Activated CD8-positive, alpha-beta T cell treated with anti-CD3 and anti-CD28 coated beads, Interleukin-2, amount 10 ng/mL, durations not matched to agents 7 days and 5 days (primary cell): ENCODE results near the gene UGDH. TPM values are rescaled to one million over a fixed set of nuclear protein-coding genes. Genes with fewer than 3 reads are reported as not detected.
A peak's percentile ranks its signal among the peaks of the same experiment; 100 is the strongest.
"Not testable (repeated sequence)": the region's sequence is repeated elsewhere in the genome, so short reads cannot be mapped to it uniquely, and the experiment has no call there.

Source experiments
- ATAC-seq: fragments of 150-1000 bp; cut with Tn5 transposase; one replicate; pipeline ENCODE4 v1.10.0; 2021; ENCODE audit warnings: moderate library complexity
- CTCF ChIA-PET: fragments of 350-600 bp; sonication (Branson Sonifier 250); formaldehyde crosslinking; loops from one replicate; lab custom pipeline; 2021; ENCODE audit warnings: antibody characterized with exemption; lab: Charles Lee
- POLR2A ChIA-PET: fragments of 350-600 bp; sonication (Branson Sonifier 250); formaldehyde crosslinking; loops from one replicate; lab custom pipeline; 2021; ENCODE audit warnings: antibody characterized with exemption; lab: Charles Lee
- DNase-seq: peaks from one replicate; pipeline ENCODE4 v3.0.0-alpha.2; 2020
- H3K27ac Mint-ChIP-seq: one replicate; pipeline ENCODE4 v1.8.0; 2021; ENCODE audit warnings: mild to moderate bottlenecking, mixed read lengths
- H3K27me3 Mint-ChIP-seq: one replicate; pipeline ENCODE4 v1.8.0; 2021; ENCODE audit warnings: low read depth, mixed read lengths
- H3K36me3 Mint-ChIP-seq: one replicate; pipeline ENCODE4 v1.8.0; 2021; ENCODE audit warnings: low read depth, mixed read lengths
- H3K4me1 Mint-ChIP-seq: one replicate; pipeline ENCODE4 v1.8.0; 2021; ENCODE audit warnings: low read depth, mixed read lengths
- H3K4me3 Mint-ChIP-seq: one replicate; pipeline ENCODE4 v1.8.0; 2021; ENCODE audit warnings: mild to moderate bottlenecking, mixed read lengths
- H3K9me3 Mint-ChIP-seq: one replicate; pipeline ENCODE4 v1.8.0; 2022; ENCODE audit warnings: mixed read lengths; ENCODE audit not compliant: insufficient read depth
- total RNA-seq, 2 experiments: library from RNA; stranded (reverse); gene quantifications; one replicate each; pipeline ENCODE4 v1.2.3, GENCODE V29; 2021

Gene UGDH
- total RNA-seq, 2 experiments from 2014 or later, result 11.1 to 11.7 TPM

DNA sequence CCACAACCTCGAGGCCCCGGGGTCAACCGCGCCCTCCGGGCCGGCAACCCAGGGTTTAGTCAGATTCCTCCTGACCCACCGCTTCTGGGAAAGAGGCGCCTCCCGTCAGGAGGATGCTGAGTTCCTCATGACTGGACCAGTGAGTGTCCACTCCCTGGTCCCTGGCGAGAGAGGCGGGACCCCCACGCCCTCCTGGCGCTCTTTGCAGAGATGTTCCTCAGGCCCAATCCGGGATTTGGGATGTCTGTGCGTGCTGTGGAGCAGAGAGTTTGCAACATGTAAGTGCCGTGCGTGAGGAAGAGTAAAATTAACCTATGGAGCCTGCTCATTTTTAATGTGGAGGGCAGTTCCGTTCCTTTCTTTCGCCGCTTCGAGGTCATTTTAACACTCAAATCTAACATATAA is 824 bp upstream of the UGDH start:
- H3K27ac Mint-ChIP-seq, result peak overlapping the region; percentile 81
- peak overlapping the region; percentile 98 for H3K4me3 Mint-ChIP-seq
- H3K4me1 Mint-ChIP-seq, result peaks cover 20% of the 10 kb centered on the region
- no peak for ATAC-seq
- DNase-seq, result no peak
- peaks cover 2% of the 10 kb centered on the region for H3K27me3 Mint-ChIP-seq
- POLR2A ChIA-PET, result interaction anchor here (1.1 kb wide), 1 partner anchor 109 kb away, joined by 3 read pairs; no protein-coding TSS in a partner anchor
- peaks cover 20% of the 10 kb centered on the region for H3K36me3 Mint-ChIP-seq
- peaks cover 18% of the 10 kb centered on the region for H3K9me3 Mint-ChIP-seq
- CTCF ChIA-PET, result no interaction called here

DNA sequence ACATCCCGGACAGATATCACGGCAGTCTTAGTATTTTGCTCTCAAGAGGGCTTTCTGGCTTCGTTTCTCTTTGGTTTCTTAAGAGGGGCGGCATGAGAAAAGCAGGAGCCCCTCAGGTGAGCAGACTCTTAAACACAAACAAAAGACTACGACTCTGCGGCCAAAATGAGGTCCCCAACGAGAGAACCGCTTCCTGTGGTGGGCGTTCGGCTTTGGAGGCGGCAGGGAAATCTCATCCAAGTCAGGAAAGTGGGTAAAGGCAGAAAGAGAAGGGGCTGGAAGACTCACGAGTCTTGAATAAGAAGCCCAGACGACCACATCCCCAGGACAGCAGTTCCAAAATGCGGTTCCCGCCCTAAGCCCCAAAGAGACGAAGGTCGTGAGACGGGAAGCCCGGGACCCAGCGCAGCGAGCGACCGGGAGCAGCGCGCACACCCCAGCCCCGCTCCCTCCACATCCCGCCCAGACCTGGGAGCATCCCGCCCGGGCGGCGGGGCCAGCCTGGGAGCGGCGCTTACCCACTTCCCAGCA is 409 bp downstream of the UGDH start:
- ATAC-seq, result no peak
- Mint-ChIP-seq H3K4me3 (peak overlapping the region; percentile 98), H3K4me1 (peaks cover 20% of the 10 kb centered on the region), H3K36me3 (peaks cover 13% of the 10 kb centered on the region), H3K27ac (peak overlapping the region; percentile 88), H3K9me3 (peaks cover 12% of the 10 kb centered on the region), H3K27me3 (peaks cover 2% of the 10 kb centered on the region)
- POLR2A ChIA-PET, result interaction anchor here (0.6 to 1.4 kb wide), 5 partner anchors 12 to 172 kb away, joined by 3 to 5 read pairs (median 4); partner anchors contain the start of genes LIAS, RPL9, SMIM14 and UBE2K
- DNase-seq, result peak; percentile 49
- CTCF ChIA-PET, result interaction anchor here (0.7 to 1.1 kb wide), 4 partner anchors 15 to 111 kb away, joined by 3 to 6 read pairs (median 3); partner anchors contain the start of gene SMIM14

DNA sequence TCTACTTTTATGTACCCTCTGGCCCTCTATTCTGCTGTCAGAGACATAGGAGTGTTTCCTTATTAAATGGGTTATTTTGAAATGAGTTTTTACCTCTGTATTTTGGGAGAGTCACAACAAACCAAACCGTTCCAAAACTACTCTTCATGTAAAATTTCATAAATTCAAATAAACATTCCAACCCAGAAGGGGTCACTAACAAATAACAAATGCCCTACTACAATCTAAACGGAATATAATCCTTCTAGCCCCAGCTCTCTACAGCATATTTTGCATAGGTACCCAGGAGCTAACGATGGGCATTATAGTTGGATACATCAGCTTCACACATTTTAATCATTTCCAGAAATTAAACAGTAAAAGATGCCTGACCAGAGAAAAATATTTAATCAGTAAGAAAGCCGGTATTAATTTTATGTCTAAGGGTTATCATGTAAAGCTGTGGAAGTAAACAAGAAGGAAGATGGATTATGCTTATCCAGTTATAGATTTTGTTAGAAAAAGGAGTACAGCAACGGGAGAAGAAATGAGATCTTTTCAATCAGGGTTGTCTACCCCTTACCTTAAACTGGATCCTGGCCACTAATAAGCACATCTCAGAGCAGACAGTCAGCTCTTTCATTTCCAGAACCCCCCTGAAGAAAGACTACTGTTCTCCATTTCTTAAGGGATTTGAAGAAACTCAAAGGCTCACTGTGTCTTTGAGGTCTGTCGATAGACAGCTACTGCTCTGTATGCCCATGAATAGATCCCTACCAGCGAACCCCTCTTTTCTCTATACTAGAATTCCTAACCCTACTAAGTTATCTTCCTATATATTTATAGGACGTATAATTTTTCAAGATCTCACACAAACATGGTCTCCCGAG is 1.2 kb downstream of the UGDH start:
- POLR2A ChIA-PET, result interaction anchor here (0.6 to 1.4 kb wide), 4 partner anchors 11 to 172 kb away, joined by 3 to 5 read pairs (median 3); partner anchors contain the start of genes LIAS and RPL9
- peak overlapping the region; percentile 98 for H3K4me3 Mint-ChIP-seq
- H3K27me3 Mint-ChIP-seq, result peaks cover 2% of the 10 kb centered on the region
- CTCF ChIA-PET, result interaction anchor here (1.0 kb wide), 1 partner anchor 15 kb away, joined by 4 read pairs; no protein-coding TSS in a partner anchor
- ATAC-seq, result no peak
- DNase-seq, result no peak
- peaks cover 20% of the 10 kb centered on the region for H3K4me1 Mint-ChIP-seq
- peaks cover 6% of the 10 kb centered on the region for H3K9me3 Mint-ChIP-seq
- H3K27ac Mint-ChIP-seq, result peak overlapping the region; percentile 88
- H3K36me3 Mint-ChIP-seq, result peaks cover 8% of the 10 kb centered on the region

DNA sequence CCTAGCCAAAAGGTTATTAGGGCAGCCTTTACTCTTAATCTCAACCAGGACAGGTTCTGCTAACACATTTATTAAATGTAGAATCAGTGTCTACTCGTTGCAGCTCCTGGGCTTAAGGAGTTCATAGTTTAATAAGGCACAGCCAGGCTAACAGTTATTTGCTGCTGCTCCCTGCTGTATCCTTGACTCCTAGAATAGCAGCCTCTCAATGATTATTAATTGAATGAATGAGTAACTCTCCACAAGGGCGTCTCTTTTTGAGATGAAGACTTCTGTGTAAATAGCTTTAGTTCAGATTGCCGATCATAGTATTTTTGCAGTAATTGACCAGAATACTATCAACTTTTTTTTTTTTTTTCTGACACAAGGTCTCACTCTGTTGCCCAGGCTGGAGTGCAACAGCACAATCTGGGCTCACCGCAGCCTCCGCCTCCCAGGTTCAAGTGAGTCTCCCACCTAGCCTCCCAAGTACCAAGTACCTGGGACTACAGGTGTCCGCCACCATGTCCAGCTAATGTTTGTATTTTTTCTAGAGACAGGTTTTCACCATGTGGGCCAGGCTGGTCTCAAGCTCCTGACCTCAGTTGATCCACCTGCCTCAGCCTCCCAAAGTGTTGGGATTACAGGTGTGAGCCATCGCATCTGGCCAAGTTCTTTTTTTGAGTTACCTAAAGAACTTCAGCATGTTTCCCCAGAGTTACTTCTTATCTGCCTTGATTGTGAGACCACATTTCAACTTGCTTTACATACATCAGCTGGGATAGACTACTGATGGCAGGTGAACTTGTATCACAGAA is 2.9 kb downstream of the UGDH start:
- no peak overlapping the region for H3K27ac Mint-ChIP-seq
- DNase-seq (no peak), ATAC-seq (no peak)
- peaks cover 2% of the 10 kb centered on the region for H3K27me3 Mint-ChIP-seq
- POLR2A ChIA-PET, result interaction anchor here (0.8 kb wide), 1 partner anchor 66 kb away, joined by 3 read pairs; no protein-coding TSS in a partner anchor
- CTCF ChIA-PET, result interaction anchor here (1.0 kb wide), 1 partner anchor 55 kb away, joined by 4 read pairs; no protein-coding TSS in a partner anchor
- peaks cover 3% of the 10 kb centered on the region for H3K36me3 Mint-ChIP-seq
- H3K4me1 Mint-ChIP-seq, result peaks cover 20% of the 10 kb centered on the region
- no peak overlapping the region for H3K4me3 Mint-ChIP-seq
- H3K9me3 Mint-ChIP-seq, result no peaks in the 10 kb centered on the region

DNA sequence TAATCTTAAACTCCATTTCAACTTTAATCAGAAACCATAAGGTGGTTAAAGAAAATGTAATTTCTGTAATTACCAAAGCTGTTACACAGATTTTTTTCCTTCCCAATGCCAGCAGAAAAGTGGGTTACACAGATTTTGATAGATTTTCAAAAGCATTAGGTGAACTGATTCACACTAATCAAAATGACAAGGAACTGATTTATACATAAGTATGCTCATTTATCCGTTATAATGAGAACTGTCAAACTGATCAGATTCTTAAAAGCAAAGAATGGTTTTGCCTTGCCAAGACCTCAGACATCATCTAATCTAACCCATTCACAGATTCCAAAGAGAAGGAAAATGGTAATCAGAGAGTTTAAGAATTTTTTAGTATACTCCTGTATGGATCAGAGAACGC is 5.2 kb downstream of the UGDH start:
- ChIA-PET POLR2A (no interaction called here), CTCF (no interaction called here)
- ATAC-seq (no peak), DNase-seq (no peak)
- peaks cover 13% of the 10 kb centered on the region for H3K4me1 Mint-ChIP-seq
- H3K4me3 Mint-ChIP-seq, result no peak overlapping the region
- no peaks in the 10 kb centered on the region for H3K9me3 Mint-ChIP-seq
- peaks cover 5% of the 10 kb centered on the region for H3K36me3 Mint-ChIP-seq
- H3K27me3 Mint-ChIP-seq, result no peaks in the 10 kb centered on the region
- H3K27ac Mint-ChIP-seq, result no peak overlapping the region

DNA sequence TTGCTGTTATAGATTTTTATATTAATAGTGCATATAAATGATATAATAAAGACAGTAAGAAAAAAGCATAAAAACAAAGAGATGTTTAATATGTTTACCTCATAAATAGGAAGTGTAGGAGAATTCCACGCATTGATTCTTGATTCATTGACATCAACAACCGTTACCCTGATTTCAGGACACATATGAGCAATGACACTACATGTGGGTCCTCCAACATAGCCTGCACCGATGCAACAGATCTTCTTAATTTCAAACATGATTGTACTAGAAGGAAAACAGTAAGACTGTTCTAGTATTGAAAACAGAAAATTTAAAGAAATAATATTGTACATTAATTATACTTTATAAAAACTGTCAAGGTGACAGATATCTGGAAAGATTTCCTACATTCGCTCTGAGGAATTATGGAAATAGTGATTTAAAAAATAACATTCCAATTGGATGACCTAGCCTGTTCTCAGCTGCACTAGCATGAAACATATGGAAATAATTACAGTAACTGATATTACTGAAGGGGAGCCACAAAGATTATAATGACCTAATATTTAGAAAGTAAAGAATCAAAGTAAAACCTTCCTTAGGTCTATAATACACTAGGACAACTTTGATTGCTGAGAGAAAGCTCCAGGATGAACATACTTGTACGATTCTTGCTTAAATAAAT is 5.9 kb downstream of the UGDH start:
- Mint-ChIP-seq H3K4me1 (peaks cover 8% of the 10 kb centered on the region), H3K4me3 (no peak overlapping the region), H3K36me3 (peaks cover 2% of the 10 kb centered on the region), H3K27ac (no peak overlapping the region), H3K9me3 (no peaks in the 10 kb centered on the region), H3K27me3 (no peaks in the 10 kb centered on the region)
- ATAC-seq (no peak), DNase-seq (no peak)
- ChIA-PET POLR2A (no interaction called here), CTCF (no interaction called here)

DNA sequence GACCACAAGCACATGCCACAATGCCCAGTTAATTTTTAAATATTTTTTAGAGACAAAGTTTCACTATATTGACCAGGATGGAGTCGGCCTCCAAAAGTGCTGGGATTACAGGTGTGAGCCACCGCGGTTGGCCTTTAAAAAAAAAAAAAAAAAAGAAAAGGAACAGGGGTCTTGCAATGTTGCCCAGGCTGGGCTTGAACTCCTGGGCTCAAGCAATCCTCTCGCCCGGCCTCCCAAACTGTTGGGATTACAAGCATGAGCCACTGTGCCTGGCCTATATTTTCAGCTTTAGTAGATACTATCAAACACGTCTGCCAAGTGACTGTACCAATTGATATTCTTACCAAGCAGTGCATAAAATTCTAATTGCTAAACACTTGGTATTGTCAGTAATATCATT is 8.8 kb downstream of the UGDH start:
- Mint-ChIP-seq H3K36me3 (peaks cover 4% of the 10 kb centered on the region), H3K27ac (no peak overlapping the region), H3K27me3 (no peaks in the 10 kb centered on the region), H3K4me3 (no peak overlapping the region), H3K9me3 (no peaks in the 10 kb centered on the region), H3K4me1 (no peaks in the 10 kb centered on the region)
- POLR2A ChIA-PET, result no interaction called here
- CTCF ChIA-PET, result no interaction called here
- ATAC-seq, result no peak
- no peak for DNase-seq

DNA sequence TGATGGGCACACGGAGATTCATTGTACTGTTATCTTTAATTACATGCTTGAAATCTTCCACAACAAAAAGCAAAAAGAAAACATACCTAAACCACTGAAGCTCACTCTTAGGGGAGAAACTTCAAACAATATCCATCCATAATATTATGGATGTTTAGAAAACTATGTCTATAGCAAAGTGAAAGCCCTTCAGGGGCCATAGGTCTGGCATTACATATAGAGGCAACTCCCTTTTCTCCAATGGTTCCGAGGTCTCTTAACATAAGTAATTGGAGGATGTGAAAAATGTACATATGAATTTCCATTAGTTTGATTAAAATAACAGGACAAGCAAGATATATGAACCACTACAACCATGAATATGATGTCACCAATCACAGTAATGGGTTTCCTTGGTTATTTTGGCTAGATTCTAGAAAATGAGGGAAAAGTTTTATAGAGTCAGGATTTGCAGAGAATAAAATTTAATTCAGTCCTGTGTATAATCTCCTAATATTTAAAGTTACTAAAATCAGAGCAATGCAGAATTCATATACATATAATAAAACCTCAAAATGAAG is 10.8 kb downstream of the UGDH start:
- no peaks in the 10 kb centered on the region for H3K4me1 Mint-ChIP-seq
- no peak overlapping the region for H3K27ac Mint-ChIP-seq
- DNase-seq (no peak), ATAC-seq (no peak)
- H3K9me3 Mint-ChIP-seq, result no peaks in the 10 kb centered on the region
- POLR2A ChIA-PET, result no interaction called here
- H3K36me3 Mint-ChIP-seq, result peaks cover 8% of the 10 kb centered on the region
- no peak overlapping the region for H3K4me3 Mint-ChIP-seq
- CTCF ChIA-PET, result no interaction called here
- no peaks in the 10 kb centered on the region for H3K27me3 Mint-ChIP-seq

DNA sequence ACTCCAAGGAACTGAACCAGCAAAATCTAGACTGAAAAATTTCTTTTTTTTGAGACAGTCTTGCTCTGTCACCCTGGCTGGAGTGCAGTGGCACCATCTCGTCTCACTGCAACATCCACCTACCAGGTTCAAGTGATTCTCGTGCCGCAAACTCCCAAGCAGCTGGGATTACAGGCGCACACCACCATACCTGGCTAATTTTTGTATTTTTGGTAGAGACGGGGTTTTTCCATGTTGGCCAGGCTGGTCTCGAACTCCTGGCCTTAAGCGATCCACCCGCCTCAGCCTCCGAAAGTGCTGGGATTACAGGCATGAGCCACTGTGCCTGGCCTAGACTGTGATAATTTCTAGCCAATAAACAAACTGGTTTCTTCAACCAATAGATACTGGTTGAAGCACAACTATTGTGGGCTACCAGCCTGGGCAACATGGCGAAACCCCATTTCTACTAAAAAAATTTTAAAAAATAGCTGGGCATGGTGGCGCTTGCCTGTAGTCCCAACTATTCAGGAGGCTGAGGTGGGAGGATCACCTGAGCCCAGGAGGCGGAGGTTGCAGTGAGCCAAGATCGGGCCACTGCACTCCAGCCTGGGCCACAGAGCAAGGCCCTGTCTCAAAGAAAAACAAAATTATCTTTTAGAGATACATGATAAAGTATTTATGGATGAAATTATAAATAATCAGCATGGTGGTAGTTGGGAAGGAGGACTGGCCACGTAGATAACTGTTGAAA is 11.4 kb downstream of the UGDH start:
- H3K36me3 Mint-ChIP-seq, H3K4me3 Mint-ChIP-seq, H3K4me1 Mint-ChIP-seq, DNase-seq, H3K27me3 Mint-ChIP-seq, POLR2A ChIA-PET, ATAC-seq, H3K9me3 Mint-ChIP-seq, H3K27ac Mint-ChIP-seq, CTCF ChIA-PET: not testable (repeated sequence)

DNA sequence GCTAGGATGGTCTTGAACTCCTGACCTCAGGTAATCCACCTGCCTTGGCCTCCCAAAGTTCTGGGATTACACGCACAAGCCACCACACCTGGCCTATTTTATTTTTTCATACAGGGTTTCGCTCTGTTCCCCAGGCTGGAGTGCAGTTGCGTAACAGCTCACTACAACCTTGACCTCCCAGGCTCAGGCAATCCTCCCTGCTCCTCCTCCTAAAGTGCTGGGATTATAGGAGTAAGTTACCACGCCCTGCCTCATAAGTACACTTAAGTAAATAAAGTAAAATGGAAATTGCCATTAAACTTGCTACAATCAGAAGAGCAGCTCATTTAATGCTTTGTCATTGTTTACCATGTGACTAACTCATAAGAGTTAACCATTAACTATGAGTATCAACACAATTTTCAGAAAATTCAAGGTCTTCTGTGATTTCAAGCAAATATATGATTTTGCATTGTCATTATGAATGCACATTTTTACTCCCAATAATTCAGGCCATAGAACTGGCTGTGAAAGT is 12.3 kb downstream of the UGDH start:
- no peaks in the 10 kb centered on the region for H3K4me1 Mint-ChIP-seq
- ATAC-seq (no peak), DNase-seq (no peak)
- H3K27ac Mint-ChIP-seq, result no peak overlapping the region
- ChIA-PET CTCF (interaction anchor here (1.2 kb wide), 1 partner anchor 45 kb away, joined by 3 read pairs; no protein-coding TSS in a partner anchor), POLR2A (interaction anchor here (0.6 kb wide), 1 partner anchor 12 kb away, joined by 3 read pairs; no protein-coding TSS in a partner anchor)
- no peak overlapping the region for H3K4me3 Mint-ChIP-seq
- no peaks in the 10 kb centered on the region for H3K9me3 Mint-ChIP-seq
- peaks cover 8% of the 10 kb centered on the region for H3K36me3 Mint-ChIP-seq
- no peaks in the 10 kb centered on the region for H3K27me3 Mint-ChIP-seq
